ENCODE results near the gene DNAJC13. TPM values are rescaled to one million over a fixed set of nuclear protein-coding genes. Genes with fewer than 3 reads are reported as not detected.
"Not testable (repeated sequence)": the region's sequence is repeated elsewhere in the genome, so short reads cannot be mapped to it uniquely, and the experiment has no call there.

Gene DNAJC13
- total and polyA plus RNA-seq, 2 donors = 9.9 to 21.0 TPM

GRCh38 chr3:132382267-132382666 lies 35.0 kb upstream of the DNAJC13 start:
- Histone ChIP-seq H3K4me1 (ENCODE audit: control insufficient read depth in 2 of 2, insufficient read depth in 2 of 2, low read length in 2 of 2) (no peaks in the 10 kb centered on the region), H3K4me3 (ENCODE audit: low read length in 2 of 2) (no peak overlapping the region), H3K36me3 (ENCODE audit: control insufficient read depth in 2 of 2, insufficient read depth in 2 of 2, low read length in 1 of 2) (no peaks in the 10 kb centered on the region), H3K27ac (ENCODE audit: low read depth in 1 of 2, low read length in 1 of 2) (no peak overlapping the region), H3K27me3 (ENCODE audit: control insufficient read depth in 2 of 2, insufficient read depth in 1 of 2, low read length in 1 of 2) (no peaks in the 10 kb centered on the region), H3K9me3 (ENCODE audit: control insufficient read depth in 2 of 2, insufficient read depth in 1 of 2, low read length in 1 of 2) (peaks cover 0 to 12% of the 10 kb centered on the region in 2 donors)
- WGBS = 68% methylated on average over 4 of the region's 4 CpGs
- no peak for DNase-seq (ENCODE audit: low read depth in 6 of 9, low spot score in 9 of 9)

DNA sequence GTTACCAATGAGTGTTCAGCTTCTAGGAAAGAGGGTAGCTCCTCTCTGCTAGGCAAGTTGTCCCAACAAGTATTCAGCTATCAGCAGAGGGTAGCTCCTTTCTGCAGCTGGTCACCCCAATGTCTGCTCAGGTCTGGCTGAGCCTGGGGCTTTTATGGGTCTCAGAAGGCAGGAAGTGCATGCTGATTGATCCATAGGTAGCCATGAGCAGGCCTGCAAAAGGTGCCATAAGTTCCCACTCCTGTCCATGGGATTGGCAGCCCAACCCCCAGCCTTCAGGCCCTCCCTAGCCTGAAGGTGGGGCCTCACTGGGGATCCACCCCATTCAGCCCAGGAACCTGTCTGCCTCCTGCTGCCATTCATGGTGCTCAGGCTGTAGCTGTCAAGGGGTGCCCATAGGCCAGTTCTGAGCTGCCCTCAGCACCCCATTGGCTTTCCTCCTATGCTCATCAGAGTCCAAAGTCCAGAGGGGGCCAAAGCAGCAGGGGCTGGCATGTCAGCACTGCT lies 34.6 kb upstream of the DNAJC13 start:
- Histone ChIP-seq H3K4me3 (ENCODE audit: low read length in 2 of 2) (no peak overlapping the region), H3K9me3 (ENCODE audit: control insufficient read depth in 2 of 2, insufficient read depth in 1 of 2, low read length in 1 of 2) (peaks cover 0 to 12% of the 10 kb centered on the region in 2 donors), H3K4me1 (ENCODE audit: control insufficient read depth in 2 of 2, insufficient read depth in 2 of 2, low read length in 2 of 2) (no peaks in the 10 kb centered on the region), H3K27ac (ENCODE audit: low read depth in 1 of 2, low read length in 1 of 2) (no peak overlapping the region), H3K27me3 (ENCODE audit: control insufficient read depth in 2 of 2, insufficient read depth in 1 of 2, low read length in 1 of 2) (no peaks in the 10 kb centered on the region), H3K36me3 (ENCODE audit: control insufficient read depth in 2 of 2, insufficient read depth in 2 of 2, low read length in 1 of 2) (no peaks in the 10 kb centered on the region)
- no peak for DNase-seq (ENCODE audit: low read depth in 6 of 9, low spot score in 9 of 9)

DNA sequence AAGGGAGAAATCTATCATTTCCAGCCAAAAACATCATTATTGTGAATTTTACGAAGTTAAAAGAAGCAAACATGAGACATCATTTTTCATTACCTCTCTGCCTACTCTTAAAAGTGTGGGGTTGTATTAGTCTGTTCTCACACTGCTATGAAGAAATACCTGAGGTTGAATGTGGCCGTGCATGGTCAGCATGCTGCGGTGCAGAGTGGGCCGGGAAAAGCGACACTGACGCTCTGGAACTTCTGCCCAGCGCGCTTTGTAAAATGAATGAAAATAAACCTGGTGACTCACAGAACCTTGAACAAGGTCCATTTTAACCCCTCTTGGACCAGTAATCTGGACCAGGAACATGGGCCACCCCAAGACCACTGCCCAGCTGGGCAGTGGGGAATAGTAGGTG lies 31.0 kb upstream of the DNAJC13 start:
- 97% methylated on average over 8 of the region's 8 CpGs for WGBS

GRCh38 chr3:132392675-132393074 lies 24.6 kb upstream of the DNAJC13 start:
- 89% methylated on average over 1 of the region's 1 CpG for WGBS
- H3K4me1 ChIP-seq (ENCODE audit: control insufficient read depth in 2 of 2, insufficient read depth in 2 of 2, low read length in 2 of 2); H3K36me3 ChIP-seq (ENCODE audit: control insufficient read depth in 2 of 2, insufficient read depth in 2 of 2, low read length in 1 of 2); H3K27ac ChIP-seq (ENCODE audit: low read depth in 1 of 2, low read length in 1 of 2); H3K9me3 ChIP-seq (ENCODE audit: control insufficient read depth in 2 of 2, insufficient read depth in 1 of 2, low read length in 1 of 2); DNase-seq (ENCODE audit: low read depth in 6 of 9, low spot score in 9 of 9); H3K27me3 ChIP-seq (ENCODE audit: control insufficient read depth in 2 of 2, insufficient read depth in 1 of 2, low read length in 1 of 2); H3K4me3 ChIP-seq (ENCODE audit: low read length in 2 of 2): not testable (repeated sequence)

More for the DNA sequence above, 31.0 kb upstream of the DNAJC13 start:
- H3K27ac ChIP-seq (ENCODE audit: low read depth in 1 of 2, low read length in 1 of 2) = no peak overlapping the region
- H3K9me3 ChIP-seq (ENCODE audit: control insufficient read depth in 2 of 2, insufficient read depth in 1 of 2, low read length in 1 of 2) = peaks cover 0 to 12% of the 10 kb centered on the region in 2 donors
- no peaks in the 10 kb centered on the region for H3K4me1 ChIP-seq (ENCODE audit: control insufficient read depth in 2 of 2, insufficient read depth in 2 of 2, low read length in 2 of 2)
- H3K4me3 ChIP-seq (ENCODE audit: low read length in 2 of 2) = no peak overlapping the region
- no peak for DNase-seq (ENCODE audit: low read depth in 6 of 9, low spot score in 9 of 9)
- no peaks in the 10 kb centered on the region for H3K36me3 ChIP-seq (ENCODE audit: control insufficient read depth in 2 of 2, insufficient read depth in 2 of 2, low read length in 1 of 2)
- H3K27me3 ChIP-seq (ENCODE audit: control insufficient read depth in 2 of 2, insufficient read depth in 1 of 2, low read length in 1 of 2) = no peaks in the 10 kb centered on the region

GRCh38 chr3:132394320-132394719 lies 23.0 kb upstream of the DNAJC13 start:
- no peaks in the 10 kb centered on the region for H3K4me1 ChIP-seq (ENCODE audit: control insufficient read depth in 2 of 2, insufficient read depth in 2 of 2, low read length in 2 of 2)
- no peak overlapping the region for H3K4me3 ChIP-seq (ENCODE audit: low read length in 2 of 2)
- WGBS = 93% methylated on average over 2 of the region's 2 CpGs
- no peaks in the 10 kb centered on the region for H3K36me3 ChIP-seq (ENCODE audit: control insufficient read depth in 2 of 2, insufficient read depth in 2 of 2, low read length in 1 of 2)
- H3K9me3 ChIP-seq (ENCODE audit: control insufficient read depth in 2 of 2, insufficient read depth in 1 of 2, low read length in 1 of 2) = peaks cover 0 to 4% of the 10 kb centered on the region in 2 donors
- DNase-seq (ENCODE audit: low read depth in 6 of 9, low spot score in 9 of 9) = no peak
- no peaks in the 10 kb centered on the region for H3K27me3 ChIP-seq (ENCODE audit: control insufficient read depth in 2 of 2, insufficient read depth in 1 of 2, low read length in 1 of 2)
- H3K27ac ChIP-seq (ENCODE audit: low read depth in 1 of 2, low read length in 1 of 2) = no peak overlapping the region

DNA sequence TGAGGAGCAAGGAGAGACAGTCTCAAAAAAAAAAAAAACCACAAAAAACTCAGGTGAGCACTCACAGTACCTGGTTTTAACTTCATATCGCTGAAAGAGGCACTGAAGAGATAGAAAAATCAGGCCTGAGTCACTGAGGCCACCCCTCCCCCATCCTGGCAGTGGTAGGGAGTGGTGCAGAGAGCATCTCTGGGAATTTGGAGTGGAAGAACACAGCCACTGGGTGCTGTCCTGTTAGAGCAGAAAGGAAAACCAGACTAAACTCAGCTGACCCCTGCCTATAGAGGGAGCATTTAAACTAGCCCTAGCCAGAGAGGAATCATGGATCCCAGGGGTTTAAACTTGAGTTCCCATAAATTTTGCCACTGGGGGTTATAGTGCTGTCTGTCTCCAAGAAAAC lies 22.2 kb upstream of the DNAJC13 start:
- DNase-seq (ENCODE audit: low read depth in 6 of 9, low spot score in 9 of 9) = no peak
- 85% methylated on average over 1 of the region's 1 CpG for WGBS
- H3K36me3 ChIP-seq (ENCODE audit: control insufficient read depth in 2 of 2, insufficient read depth in 2 of 2, low read length in 1 of 2) = no peaks in the 10 kb centered on the region

DNA sequence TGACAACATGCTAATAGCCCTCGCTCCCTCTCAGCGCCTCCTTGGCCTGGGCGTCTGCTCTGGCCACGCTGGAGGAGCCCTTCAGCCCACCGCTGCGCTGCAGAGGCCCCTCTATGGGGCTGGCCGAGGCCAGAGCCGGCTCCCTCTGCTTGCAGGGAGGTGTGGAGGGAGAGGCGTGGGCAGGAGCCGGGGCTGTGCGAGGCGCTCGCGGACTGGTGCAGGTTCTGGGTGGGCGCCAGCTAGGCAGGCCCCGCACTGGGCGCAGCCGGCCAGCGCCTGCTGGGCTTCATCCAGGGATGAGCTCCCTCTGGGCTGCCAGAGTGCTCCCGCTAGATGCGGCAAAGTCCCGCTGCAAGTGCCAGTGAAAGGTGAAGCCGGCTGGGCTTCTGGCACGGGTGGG lies 21.0 kb upstream of the DNAJC13 start:
- 96% methylated on average over 24 of the region's 24 CpGs for WGBS
- Histone ChIP-seq H3K27me3 (ENCODE audit: control insufficient read depth in 2 of 2, insufficient read depth in 1 of 2, low read length in 1 of 2) (no peaks in the 10 kb centered on the region), H3K4me1 (ENCODE audit: control insufficient read depth in 2 of 2, insufficient read depth in 2 of 2, low read length in 2 of 2) (no peaks in the 10 kb centered on the region), H3K4me3 (ENCODE audit: low read length in 2 of 2) (no peak overlapping the region), H3K27ac (ENCODE audit: low read depth in 1 of 2, low read length in 1 of 2) (no peak overlapping the region), H3K9me3 (ENCODE audit: control insufficient read depth in 2 of 2, insufficient read depth in 1 of 2, low read length in 1 of 2) (peaks cover 0 to 4% of the 10 kb centered on the region in 2 donors), H3K36me3 (ENCODE audit: control insufficient read depth in 2 of 2, insufficient read depth in 2 of 2, low read length in 1 of 2) (no peaks in the 10 kb centered on the region)
- DNase-seq (ENCODE audit: low read depth in 6 of 9, low spot score in 9 of 9) = no peak

More for the DNA sequence above, 22.2 kb upstream of the DNAJC13 start:
- Histone ChIP-seq H3K9me3 (ENCODE audit: control insufficient read depth in 2 of 2, insufficient read depth in 1 of 2, low read length in 1 of 2) (peaks cover 0 to 4% of the 10 kb centered on the region in 2 donors), H3K4me1 (ENCODE audit: control insufficient read depth in 2 of 2, insufficient read depth in 2 of 2, low read length in 2 of 2) (no peaks in the 10 kb centered on the region), H3K4me3 (ENCODE audit: low read length in 2 of 2) (no peak overlapping the region), H3K27me3 (ENCODE audit: control insufficient read depth in 2 of 2, insufficient read depth in 1 of 2, low read length in 1 of 2) (no peaks in the 10 kb centered on the region), H3K27ac (ENCODE audit: low read depth in 1 of 2, low read length in 1 of 2) (no peak overlapping the region)

DNA sequence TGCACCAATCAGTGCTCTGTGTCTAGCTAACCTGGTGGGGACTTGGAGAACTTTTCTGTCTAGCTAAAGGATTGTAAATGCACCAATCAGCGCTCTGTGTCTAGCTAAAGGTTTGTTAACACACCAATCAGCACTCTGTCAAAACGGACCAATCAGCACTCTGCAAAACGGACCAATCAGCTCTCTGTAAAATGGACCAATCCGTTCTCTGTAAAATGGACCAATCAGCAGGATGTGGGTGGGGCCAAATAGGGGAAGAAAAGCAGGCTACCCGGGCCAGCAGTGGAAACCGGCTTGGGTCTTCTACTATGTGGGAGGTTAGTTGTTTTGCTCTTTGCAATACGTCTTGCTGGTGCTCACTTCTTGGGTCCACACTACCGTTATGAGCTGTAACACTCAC lies 20.5 kb upstream of the DNAJC13 start:
- not testable (repeated sequence) for H3K27me3 ChIP-seq (ENCODE audit: control insufficient read depth in 2 of 2, insufficient read depth in 1 of 2, low read length in 1 of 2); H3K36me3 ChIP-seq (ENCODE audit: control insufficient read depth in 2 of 2, insufficient read depth in 2 of 2, low read length in 1 of 2); DNase-seq (ENCODE audit: low read depth in 6 of 9, low spot score in 9 of 9); H3K9me3 ChIP-seq (ENCODE audit: control insufficient read depth in 2 of 2, insufficient read depth in 1 of 2, low read length in 1 of 2); H3K27ac ChIP-seq (ENCODE audit: low read depth in 1 of 2, low read length in 1 of 2); H3K4me1 ChIP-seq (ENCODE audit: control insufficient read depth in 2 of 2, insufficient read depth in 2 of 2, low read length in 2 of 2); H3K4me3 ChIP-seq (ENCODE audit: low read length in 2 of 2)
- 93% methylated on average over 8 of the region's 8 CpGs for WGBS

DNA sequence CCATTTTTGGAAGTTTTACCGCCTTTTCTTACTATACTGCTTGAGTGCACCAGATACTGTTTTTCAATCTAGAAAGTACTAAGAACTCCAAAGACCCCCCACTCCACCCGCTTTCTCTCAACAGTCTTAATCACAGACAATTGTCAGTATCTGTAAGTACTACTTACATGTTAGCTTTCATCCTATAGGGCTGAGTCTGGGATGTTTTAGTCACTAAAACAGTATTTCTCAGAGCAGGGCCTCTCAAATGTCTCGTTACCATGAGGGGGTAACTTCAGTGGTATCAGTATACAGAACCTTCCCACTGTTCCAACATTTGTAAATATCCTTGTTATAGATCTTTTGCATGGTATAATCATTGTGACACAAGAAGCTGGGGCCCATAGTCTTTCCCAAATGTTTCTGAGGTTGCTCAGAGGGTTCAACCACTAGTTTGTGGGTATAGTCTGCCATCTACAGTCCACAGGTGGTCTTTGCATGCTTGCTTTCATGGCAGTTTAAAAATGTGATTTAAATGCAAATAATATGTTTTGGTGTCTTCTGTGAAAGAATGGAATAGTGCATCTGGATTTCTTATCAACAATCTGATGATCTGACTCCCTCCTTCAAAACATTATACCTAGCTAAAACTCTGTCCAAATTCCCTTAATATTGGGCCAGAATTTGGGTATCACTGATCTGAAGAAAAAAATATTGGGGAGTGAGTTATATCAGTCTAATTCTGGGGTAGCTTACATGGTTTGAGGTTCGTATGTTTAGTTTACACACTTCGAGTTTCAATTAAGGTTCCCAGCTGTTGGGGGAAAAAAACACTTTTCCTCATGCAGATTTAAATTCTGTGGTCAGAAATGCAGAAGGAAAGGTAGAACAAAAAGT lies 18.0 kb upstream of the DNAJC13 start:
- Histone ChIP-seq H3K4me3 (ENCODE audit: low read length in 2 of 2) (no peak overlapping the region), H3K27me3 (ENCODE audit: control insufficient read depth in 2 of 2, insufficient read depth in 1 of 2, low read length in 1 of 2) (no peaks in the 10 kb centered on the region), H3K36me3 (ENCODE audit: control insufficient read depth in 2 of 2, insufficient read depth in 2 of 2, low read length in 1 of 2) (no peaks in the 10 kb centered on the region), H3K9me3 (ENCODE audit: control insufficient read depth in 2 of 2, insufficient read depth in 1 of 2, low read length in 1 of 2) (peaks cover 0 to 4% of the 10 kb centered on the region in 2 donors), H3K4me1 (ENCODE audit: control insufficient read depth in 2 of 2, insufficient read depth in 2 of 2, low read length in 2 of 2) (no peaks in the 10 kb centered on the region), H3K27ac (ENCODE audit: low read depth in 1 of 2, low read length in 1 of 2) (no peak overlapping the region)
- 66% methylated on average over 5 of the region's 5 CpGs for WGBS
- DNase-seq (ENCODE audit: low read depth in 6 of 9, low spot score in 9 of 9) = peak in 5 of 9 donors; percentile 13 to 61 (median 37)
